Astrocyte (in vitro differentiated cells and primary cell): Measurements from ENCODE around the gene SH3BGRL. TPM values are rescaled to one million over a fixed set of nuclear protein-coding genes. Genes with fewer than 3 reads are reported as not detected.

Experiments used
- DNase-seq: peaks from one replicate; pipeline ENCODE4 v3.0.0-alpha.2; 2010; ENCODE audit warnings: low read depth
- FAIRE-seq: peaks from 2 replicates; lab custom pipeline; 2011; peaks lifted over from hg19 to GRCh38; lab: Jason Lieb, UNC
- H2AFZ ChIP-seq: 2 replicates; pipeline ENCODE4 v1.6.0; 2012; ENCODE audit warnings: low read depth, low read length, inconsistent platforms
- H3K27ac ChIP-seq: 2 replicates; pipeline ENCODE4 v1.5.1; 2011; ENCODE audit warnings: low read depth, low read length, inconsistent platforms
- H3K27me3 ChIP-seq: 2 replicates; pipeline ENCODE4 v1.6.0; 2011; ENCODE audit warnings: low read length, inconsistent platforms; ENCODE audit not compliant: insufficient read depth
- H3K36me3 ChIP-seq: 2 replicates; pipeline ENCODE4 v1.5.1; 2011; ENCODE audit warnings: low read length, inconsistent platforms; ENCODE audit not compliant: insufficient read depth
- H3K4me1 ChIP-seq: 2 replicates; pipeline ENCODE4 v1.5.1; 2011; ENCODE audit warnings: low read length, inconsistent platforms; ENCODE audit not compliant: insufficient read depth
- H3K4me2 ChIP-seq: 2 replicates; pipeline ENCODE4 v1.6.0; 2012; ENCODE audit warnings: low read length, inconsistent platforms
- H3K4me3 ChIP-seq: 2 replicates; pipeline ENCODE4 v1.5.1; 2011; ENCODE audit warnings: low read depth, mild to moderate bottlenecking, low read length, inconsistent platforms; ENCODE audit not compliant: insufficient read depth
- H3K79me2 ChIP-seq: 2 replicates; pipeline ENCODE4 v1.6.0; 2012; ENCODE audit warnings: mild to moderate bottlenecking, low read length, inconsistent platforms; ENCODE audit not compliant: insufficient read depth
- H3K9ac ChIP-seq: 2 replicates; pipeline ENCODE4 v1.6.0; 2012; ENCODE audit warnings: mild to moderate bottlenecking, low read length, inconsistent platforms
- H3K9me3 ChIP-seq: 2 replicates; pipeline ENCODE4 v1.5.1; 2012; ENCODE audit warnings: low read depth, mild to moderate bottlenecking, low read length, inconsistent platforms; ENCODE audit not compliant: insufficient read depth
- H4K20me1 ChIP-seq: 2 replicates; pipeline ENCODE4 v1.6.0; 2012; ENCODE audit warnings: low read length, inconsistent platforms; ENCODE audit not compliant: insufficient read depth
- H3K27ac Mint-ChIP-seq: one replicate; pipeline ENCODE4 v1.8.0; 2021; ENCODE audit warnings: mild to moderate bottlenecking, mixed read lengths; ENCODE audit not compliant: unreplicated experiment
- H3K27me3 Mint-ChIP-seq: one replicate; pipeline ENCODE4 v1.8.0; 2021; ENCODE audit warnings: low read depth, mixed read lengths; ENCODE audit not compliant: unreplicated experiment
- H3K36me3 Mint-ChIP-seq: one replicate; pipeline ENCODE4 v1.8.0; 2021; ENCODE audit warnings: low read depth, mixed read lengths; ENCODE audit not compliant: unreplicated experiment
- H3K4me1 Mint-ChIP-seq: one replicate; pipeline ENCODE4 v1.8.0; 2021; ENCODE audit warnings: low read depth, mixed read lengths; ENCODE audit not compliant: unreplicated experiment
- H3K4me3 Mint-ChIP-seq: one replicate; pipeline ENCODE4 v1.8.0; 2021; ENCODE audit warnings: mild to moderate bottlenecking, moderate library complexity, mixed read lengths; ENCODE audit not compliant: unreplicated experiment
- H3K9me3 Mint-ChIP-seq: one replicate; pipeline ENCODE4 v1.8.0; 2021; ENCODE audit warnings: mild to moderate bottlenecking, mixed read lengths; ENCODE audit not compliant: unreplicated experiment
- CTCF ChIP-seq: IDR thresholded peaks from 2 replicates; pipeline ENCODE4 v1.5.1; 2011; ENCODE audit warnings: low read depth, mild to moderate bottlenecking, inconsistent platforms, low read length, moderate library complexity; ENCODE audit not compliant: insufficient read depth
- EZH2 ChIP-seq: IDR thresholded peaks from 2 replicates; pipeline ENCODE4 v1.6.1; 2012; ENCODE audit warnings: mild to moderate bottlenecking, low read length, inconsistent platforms; ENCODE audit not compliant: insufficient read depth
- total RNA-seq: library from RNA; stranded (reverse); gene quantifications from 2 replicates; pipeline ENCODE4 v1.2.1, GENCODE V29; 2021

Gene SH3BGRL
- total RNA-seq, 1 donor from 2014 or later: 132 TPM

- Mint-ChIP-seq H3K4me1 (peaks cover 5% of the 10 kb centered on the region), H3K27ac (no peak overlapping the region), H3K4me3 (no peak overlapping the region), H3K27me3 (no peaks in the 10 kb centered on the region), H3K36me3 (no peaks in the 10 kb centered on the region), H3K9me3 (no peaks in the 10 kb centered on the region)
- Histone ChIP-seq H3K4me1 (no peaks in the 10 kb centered on the region), H3K4me3 (no peak overlapping the region), H3K27me3 (no peaks in the 10 kb centered on the region), H2AFZ (no peak overlapping the region), H3K9me3 (no peaks in the 10 kb centered on the region), H3K27ac (no peak overlapping the region), H3K9ac (no peak overlapping the region), H3K79me2 (peaks cover 23% of the 10 kb centered on the region), H3K36me3 (no peaks in the 10 kb centered on the region), H4K20me1 (peaks cover 3% of the 10 kb centered on the region), H3K4me2 (no peak overlapping the region)
- DNase-seq: no peak
- peak; percentile 97 for FAIRE-seq
- TF ChIP-seq EZH2 (no peak), CTCF (no peak)
Measured at GRCh38 chrX:81231476-81231875, 29.6 kb downstream of the SH3BGRL start.

- Histone ChIP-seq H3K4me2 (no peak overlapping the region), H3K27me3 (no peaks in the 10 kb centered on the region), H3K4me3 (no peak overlapping the region), H3K9me3 (no peaks in the 10 kb centered on the region), H3K9ac (no peak overlapping the region), H3K4me1 (no peaks in the 10 kb centered on the region), H4K20me1 (peaks cover 3% of the 10 kb centered on the region), H3K79me2 (peaks cover 23% of the 10 kb centered on the region), H2AFZ (no peak overlapping the region), H3K36me3 (no peaks in the 10 kb centered on the region), H3K27ac (no peak overlapping the region)
- no peak for TF ChIP-seq EZH2
- no peak for TF ChIP-seq CTCF
- Mint-ChIP-seq H3K4me1 (peaks cover 13% of the 10 kb centered on the region), H3K9me3 (no peaks in the 10 kb centered on the region), H3K4me3 (no peak overlapping the region), H3K36me3 (peaks cover 2% of the 10 kb centered on the region), H3K27me3 (no peaks in the 10 kb centered on the region), H3K27ac (no peak overlapping the region)
- no peak for FAIRE-seq
- DNase-seq: no peak
Measured at GRCh38 chrX:81232218-81232617, 30.3 kb downstream of the SH3BGRL start.

- Histone ChIP-seq H3K27me3 (no peaks in the 10 kb centered on the region), H2AFZ (no peak overlapping the region), H3K36me3 (no peaks in the 10 kb centered on the region), H3K9ac (no peak overlapping the region), H3K4me2 (no peak overlapping the region), H4K20me1 (peaks cover 3% of the 10 kb centered on the region), H3K79me2 (no peaks in the 10 kb centered on the region), H3K27ac (no peak overlapping the region), H3K9me3 (peaks cover 4% of the 10 kb centered on the region), H3K4me3 (no peak overlapping the region), H3K4me1 (no peaks in the 10 kb centered on the region)
- H3K27ac Mint-ChIP-seq: no peak overlapping the region
- H3K9me3 Mint-ChIP-seq: no peaks in the 10 kb centered on the region
- FAIRE-seq: peak; percentile 97
- no peaks in the 10 kb centered on the region for H3K27me3 Mint-ChIP-seq
- H3K4me3 Mint-ChIP-seq: no peak overlapping the region
- H3K4me1 Mint-ChIP-seq: peaks cover 10% of the 10 kb centered on the region
- no peak for TF ChIP-seq CTCF
- TF ChIP-seq EZH2: no peak
- no peak for DNase-seq
- H3K36me3 Mint-ChIP-seq: peaks cover 15% of the 10 kb centered on the region
Measured at GRCh38 chrX:81237516-81237915, 35.6 kb downstream of the SH3BGRL start.
